Stimulated activated CD4-positive, alpha-beta T cell treated with anti-CD3 and anti-CD28 coated beads, TNF-alpha, amount 100 ng/mL, for 1 hour (primary cell): ENCODE measurements around the gene PRKAG2.

ENCODE experiments used
- DNase-seq, 3 donors: peaks; one replicate each; pipeline ENCODE4 v3.0.0-alpha.2; 2020; ENCODE audit warnings: low read depth in 3 of 3, low spot score in 1 of 3

Gene PRKAG2

GRCh38 chr7:151662251-151662826 lies 214.6 kb downstream of the PRKAG2 start:
- DNase-seq: no peak

DNA sequence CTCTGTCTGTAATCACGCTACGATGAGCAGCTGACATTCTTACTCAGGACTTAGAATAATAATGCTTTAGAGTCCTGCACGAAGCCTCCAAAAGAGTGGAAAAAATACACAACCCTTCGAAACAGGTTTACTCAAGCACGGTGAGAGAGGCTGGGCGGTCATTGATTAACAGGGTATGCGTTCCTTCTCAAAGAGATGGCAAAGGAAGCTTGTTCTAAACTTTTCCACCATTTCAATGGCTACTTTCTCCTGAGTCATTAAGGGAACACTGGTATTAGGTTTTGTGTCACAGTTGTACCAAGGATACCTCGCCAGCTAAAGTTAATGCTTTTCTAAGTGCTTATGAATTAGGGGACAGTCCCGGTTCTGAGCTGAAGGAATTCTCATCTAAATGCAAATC lies 215.3 kb downstream of the PRKAG2 start:
- DNase-seq: no peak

- DNase-seq: no peak
These were observed 216.8 kb downstream of the PRKAG2 start for GRCh38 chr7:151660141-151660540.

DNA sequence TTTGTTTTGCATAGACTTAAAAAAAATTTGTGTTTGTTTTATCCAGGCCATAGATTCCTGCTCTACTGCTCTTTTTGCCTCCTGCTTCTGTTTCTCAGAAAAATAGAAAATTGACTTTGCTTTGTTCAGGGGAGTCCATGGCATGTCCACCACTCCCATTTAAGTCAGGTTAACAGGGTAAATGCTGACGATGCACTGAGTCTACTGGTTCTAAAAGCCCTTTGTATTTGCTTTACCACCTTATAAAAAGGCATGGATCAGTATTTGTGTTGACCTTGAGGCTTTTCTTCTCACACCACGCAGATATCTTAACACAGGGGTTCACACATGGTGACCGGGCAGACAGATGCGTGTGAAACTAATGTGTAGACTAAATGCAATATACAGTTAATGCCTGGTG lies 217.7 kb downstream of the PRKAG2 start:
- DNase-seq: no peak

DNA sequence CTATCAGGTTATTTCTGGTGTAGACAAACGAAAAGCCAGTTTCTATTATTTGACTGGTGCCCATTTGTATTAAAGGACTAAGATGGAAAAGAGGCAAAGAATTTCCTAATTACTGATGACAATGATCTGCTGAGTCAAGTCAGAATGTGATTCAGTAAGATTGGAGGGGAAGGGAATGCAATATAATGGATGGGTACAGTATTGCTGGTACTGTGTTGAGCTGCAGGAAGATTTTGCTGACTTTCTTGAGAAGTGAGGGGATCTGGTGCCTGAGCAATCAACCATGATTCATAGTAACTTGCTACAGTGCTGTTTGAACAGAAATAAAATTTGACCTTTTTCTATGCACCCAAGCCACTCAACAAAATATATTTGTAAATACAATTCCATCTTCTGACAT lies 218.1 kb downstream of the PRKAG2 start:
- DNase-seq: no peak

- DNase-seq: no peak
These were observed 219.7 kb downstream of the PRKAG2 start for GRCh38 chr7:151657173-151657572.

- no peak for DNase-seq
These were observed 221.4 kb downstream of the PRKAG2 start for GRCh38 chr7:151655555-151655954.

GRCh38 chr7:151652111-151652510 lies 224.8 kb downstream of the PRKAG2 start:
- no peak for DNase-seq

DNA sequence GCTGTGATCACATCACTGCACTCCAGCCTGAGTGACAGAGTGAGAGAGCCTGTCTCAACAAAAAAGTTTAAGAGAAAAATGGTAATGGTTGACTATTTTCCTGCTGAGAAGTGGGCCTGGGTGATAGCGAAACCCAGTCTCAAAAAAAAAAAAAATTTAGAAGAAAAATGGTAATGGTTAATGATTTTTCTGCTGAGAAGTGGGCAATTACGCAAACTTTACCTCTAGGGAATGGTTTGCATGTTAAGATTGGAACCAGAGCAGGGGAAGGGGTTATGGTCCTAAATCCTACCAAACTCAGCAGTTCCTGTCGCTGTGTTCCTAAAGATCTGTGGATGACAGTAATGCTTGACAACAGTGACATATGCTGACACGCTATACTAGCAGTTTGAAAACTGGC lies 226.8 kb downstream of the PRKAG2 start:
- DNase-seq: no peak

DNA sequence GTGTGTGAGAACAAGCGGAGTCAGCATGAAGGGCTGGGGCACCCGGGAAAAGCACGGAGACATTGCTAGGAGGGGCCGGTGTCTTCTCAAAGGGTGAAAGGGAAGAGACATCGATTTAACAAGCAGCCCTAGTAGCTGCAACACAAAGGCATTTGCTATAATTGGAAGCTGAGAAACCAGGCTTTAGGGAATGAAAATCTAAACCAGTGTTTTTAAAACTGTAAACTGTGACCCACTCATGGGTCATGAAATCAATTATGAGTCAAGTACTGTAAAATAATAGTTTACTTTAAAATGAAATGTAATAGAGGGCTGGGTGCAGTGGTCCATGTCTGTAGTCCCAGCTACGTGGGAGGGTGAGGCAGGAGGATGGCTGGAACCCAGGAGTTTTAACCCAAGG lies 228.5 kb downstream of the PRKAG2 start:
- DNase-seq: no peak

- no peak for DNase-seq
These were observed 229.0 kb downstream of the PRKAG2 start for GRCh38 chr7:151647874-151648273.

DNA sequence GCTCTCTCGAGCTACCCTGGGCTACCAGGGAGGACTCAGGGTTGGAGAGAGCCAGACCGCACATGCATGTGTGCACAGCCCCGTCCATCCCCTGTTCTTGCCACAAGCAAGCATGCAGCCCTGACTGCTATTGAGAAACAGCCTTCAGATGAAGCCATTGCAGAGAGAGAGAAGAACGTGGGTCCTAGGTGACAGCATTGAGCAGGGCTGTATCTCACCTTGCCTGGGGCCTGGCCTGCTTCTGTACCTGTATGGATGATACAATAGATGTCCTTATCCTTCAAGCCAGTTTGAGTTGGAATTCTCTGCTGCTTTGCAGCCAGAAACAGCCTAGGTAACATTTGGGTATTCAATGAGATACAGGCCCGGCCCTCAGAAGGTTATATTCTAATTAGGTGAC lies 229.9 kb downstream of the PRKAG2 start:
- DNase-seq: no peak

DNA sequence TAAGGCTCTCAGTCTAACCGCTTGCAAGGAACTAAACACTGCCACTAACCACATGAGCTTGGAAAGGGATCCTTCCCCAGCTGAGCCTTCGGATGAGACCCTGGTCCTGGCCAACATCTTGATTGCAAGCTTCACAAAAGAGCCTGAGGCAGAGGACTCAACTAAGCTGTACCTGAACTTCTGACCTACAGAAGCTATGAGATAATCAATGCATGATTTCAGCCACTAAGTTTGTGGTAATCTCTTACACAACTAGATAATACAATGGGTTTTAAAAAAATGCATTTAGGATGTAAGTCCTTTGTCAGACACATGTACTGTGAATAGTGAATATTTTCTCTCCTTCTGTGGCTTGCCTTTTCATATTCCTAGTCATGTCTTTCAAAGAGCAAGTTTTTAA lies 231.6 kb downstream of the PRKAG2 start:
- DNase-seq: no peak

DNA sequence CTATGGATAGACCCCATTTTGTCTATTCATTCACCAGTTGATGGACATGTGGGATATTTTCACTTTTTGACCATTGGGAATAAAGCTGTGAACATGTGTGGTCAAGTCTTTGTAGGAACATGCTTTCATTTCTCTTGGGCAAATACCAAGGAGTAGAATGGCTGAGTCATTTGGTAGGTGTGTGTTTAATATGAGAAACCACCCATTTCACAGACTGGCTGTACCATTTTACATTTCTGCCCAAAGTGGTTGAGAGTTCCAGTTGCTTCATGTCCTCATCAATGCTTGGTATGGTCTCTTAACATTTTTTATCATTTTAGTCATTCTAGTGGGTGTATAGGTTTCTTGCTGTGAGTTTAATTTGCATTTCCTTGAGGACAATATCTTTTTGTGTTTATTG lies 232.4 kb downstream of the PRKAG2 start:
- no peak for DNase-seq

- DNase-seq: no peak
These were observed 234.2 kb downstream of the PRKAG2 start for GRCh38 chr7:151642746-151643145.

DNA sequence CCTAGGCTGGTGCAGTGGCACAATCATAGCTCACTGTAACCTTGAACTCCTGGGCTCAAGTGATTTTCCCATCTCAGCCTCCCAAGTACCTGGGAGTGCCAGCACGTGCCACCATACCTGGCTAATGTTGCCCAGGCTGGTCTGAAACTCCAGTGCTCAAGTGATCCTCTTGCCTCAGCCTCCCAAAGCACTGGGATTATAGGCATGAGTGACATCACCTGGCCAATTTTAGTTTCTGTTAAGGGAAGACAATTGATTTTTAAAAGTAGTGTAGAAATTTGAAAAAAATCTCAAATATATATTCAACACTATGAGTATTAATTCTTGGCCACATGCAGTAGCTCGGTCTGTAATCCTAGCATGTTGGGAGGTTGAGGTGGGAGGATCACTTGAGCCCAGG lies 235.3 kb downstream of the PRKAG2 start:
- DNase-seq: no peak

DNA sequence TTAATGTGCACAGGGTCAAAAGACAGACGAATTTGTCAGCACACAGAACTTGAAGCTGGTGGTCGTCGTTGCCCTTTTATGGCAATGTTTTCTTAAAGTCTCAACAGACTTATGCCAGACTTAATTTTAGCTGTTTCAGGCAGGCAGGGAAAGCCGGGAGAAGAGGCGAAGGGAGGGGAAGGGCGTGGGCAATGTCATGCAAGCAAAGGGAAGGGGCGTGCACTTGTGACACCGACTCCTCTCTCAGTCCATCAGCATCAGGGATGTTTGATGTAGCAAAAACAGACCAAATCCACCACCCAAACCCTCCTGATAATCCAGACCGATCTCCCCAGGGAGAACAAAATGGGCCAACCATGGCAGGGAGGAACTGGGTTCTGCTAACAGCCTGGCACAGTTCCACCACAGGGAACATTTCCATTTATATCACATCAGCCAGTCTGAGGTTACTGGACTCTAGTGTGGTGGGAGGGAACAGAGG lies 239.1 kb downstream of the PRKAG2 start:
- DNase-seq: no peak

- no peak for DNase-seq
These were observed 242.3 kb downstream of the PRKAG2 start for GRCh38 chr7:151634643-151635042.

GRCh38 chr7:151633516-151633812 lies 243.5 kb downstream of the PRKAG2 start:
- DNase-seq: no peak

- peak; percentile 5 to 40 (median 9) for DNase-seq
These were observed 244.0 kb downstream of the PRKAG2 start for GRCh38 chr7:151632750-151633515.

- peak; percentile 70 to 91 (median 79) for DNase-seq
These were observed 244.8 kb downstream of the PRKAG2 start for GRCh38 chr7:151631953-151632749.

- DNase-seq: no peak
These were observed 245.4 kb downstream of the PRKAG2 start for GRCh38 chr7:151631570-151631952.
